GM12872 (cell line): ENCODE results near the gene SH3RF1.

Experiments
- CTCF ChIP-seq: IDR thresholded peaks from 3 replicates; pipeline ENCODE4 v1.5.1; 2011; ENCODE audit warnings: low read depth, mild to moderate bottlenecking, low read length, moderate library complexity; ENCODE audit not compliant: insufficient read depth

Gene SH3RF1

GRCh38 chr4:169248645-169249044 lies 22.1 kb downstream of the SH3RF1 start:
- no peak for TF ChIP-seq CTCF

GRCh38 chr4:169246957-169247396 lies 23.8 kb downstream of the SH3RF1 start:
- no peak for TF ChIP-seq CTCF

- no peak for TF ChIP-seq CTCF
These were observed 24.5 kb downstream of the SH3RF1 start for GRCh38 chr4:169246279-169246678.

- TF ChIP-seq CTCF = no peak
These were observed 25.7 kb downstream of the SH3RF1 start for GRCh38 chr4:169245061-169245460.

- no peak for TF ChIP-seq CTCF
These were observed 26.7 kb downstream of the SH3RF1 start for GRCh38 chr4:169243825-169244609.

- no peak for TF ChIP-seq CTCF
These were observed 29.3 kb downstream of the SH3RF1 start for GRCh38 chr4:169241464-169241863.

- no peak for TF ChIP-seq CTCF
These were observed 31.4 kb downstream of the SH3RF1 start for GRCh38 chr4:169239221-169239905.
